Anterior cingulate cortex (tissue), 58 donors: ENCODE data around the gene NHERF2.
"Not testable (repeated sequence)": the region's sequence is repeated elsewhere in the genome, so short reads cannot be mapped to it uniquely, and the experiment has no call there.

Source experiments
- DNase-seq, 58 donors: peaks; one replicate each; lab custom pipeline; 2025; lab: John Stamatoyannopoulos, UW

Gene NHERF2

GRCh38 chr16:2024032-2024420, 2.7 kb upstream of the NHERF2 start:
- no peak for DNase-seq

GRCh38 chr16:2025251-2025650, 1.5 kb upstream of the NHERF2 start:
- DNase-seq, result no peak

GRCh38 chr16:2025878-2026460, 733 bp upstream of the NHERF2 start:
- DNase-seq, result no peak

- DNase-seq, result peak in 1 of 58 donors; percentile 4
These were observed 615 bp downstream of the NHERF2 start for GRCh38 chr16:2027024-2028010.

GRCh38 chr16:2028146-2028545, 1.4 kb downstream of the NHERF2 start:
- no peak for DNase-seq

GRCh38 chr16:2028620-2029220, 2.0 kb downstream of the NHERF2 start:
- no peak for DNase-seq

- no peak for DNase-seq
These were observed 2.6 kb downstream of the NHERF2 start for GRCh38 chr16:2029350-2029749.

GRCh38 chr16:2030036-2030435, 3.3 kb downstream of the NHERF2 start:
- no peak for DNase-seq

GRCh38 chr16:2031081-2031577, 4.4 kb downstream of the NHERF2 start:
- no peak for DNase-seq

GRCh38 chr16:2032285-2033056, 5.8 kb downstream of the NHERF2 start:
- peak in 30 of 58 donors; percentile 3 to 84 (median 46) for DNase-seq

- DNase-seq, result peak in 56 of 58 donors; percentile 41 to 96 (median 84)
These were observed 6.6 kb downstream of the NHERF2 start for GRCh38 chr16:2033057-2033908.

GRCh38 chr16:2033909-2034695, 7.4 kb downstream of the NHERF2 start:
- DNase-seq, result not testable (repeated sequence)

- no peak for DNase-seq
These were observed 8.2 kb downstream of the NHERF2 start for GRCh38 chr16:2034696-2035430.

GRCh38 chr16:2035431-2036199, 8.9 kb downstream of the NHERF2 start:
- DNase-seq, result peak in 4 of 58 donors; percentile 7 to 52 (median 28)

GRCh38 chr16:2036200-2036966, 9.7 kb downstream of the NHERF2 start:
- DNase-seq, result no peak

- no peak for DNase-seq
These were observed 10.4 kb downstream of the NHERF2 start for GRCh38 chr16:2037115-2037514.
